ENCODE data around the gene PCDHGA7. TPM values are rescaled to one million over a fixed set of nuclear protein-coding genes. Genes with fewer than 3 reads are reported as not detected.
"Not testable (repeated sequence)": the region's sequence is repeated elsewhere in the genome, so short reads cannot be mapped to it uniquely, and the experiment has no call there.

Gene PCDHGA7
- total RNA-seq, 1 donor from 2014 or later: 2.5 TPM

DNA sequence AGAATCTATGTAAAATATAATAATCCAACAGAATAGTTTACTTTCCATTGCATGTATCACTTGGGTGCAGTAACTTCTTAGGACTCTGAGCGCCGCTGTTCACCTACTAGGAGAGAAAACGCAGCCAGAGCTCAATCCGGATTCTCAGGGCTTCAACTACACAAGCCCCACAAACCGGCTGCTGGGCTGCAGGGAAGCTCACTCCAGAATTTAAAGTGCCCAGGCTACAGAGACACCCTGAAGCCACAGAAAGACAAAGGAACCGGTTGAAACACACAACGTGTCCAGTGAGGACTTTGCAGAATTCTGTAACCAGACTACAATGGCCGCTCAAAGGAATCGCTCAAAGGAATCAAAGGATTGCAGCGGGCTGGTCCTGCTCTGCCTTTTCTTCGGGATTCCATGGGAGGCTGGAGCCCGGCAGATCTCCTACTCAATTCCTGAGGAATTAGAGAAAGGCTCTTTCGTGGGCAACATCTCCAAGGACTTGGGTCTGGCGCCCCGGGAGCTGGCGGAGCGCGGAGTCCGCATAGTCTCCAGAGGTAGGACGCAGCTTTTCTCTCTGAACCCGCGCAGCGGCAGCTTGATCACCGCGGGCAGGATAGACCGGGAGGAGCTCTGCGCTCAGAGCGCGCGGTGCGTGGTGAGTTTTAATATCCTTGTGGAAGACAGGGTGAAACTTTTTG is 30.5 kb downstream of the PCDHGA7 start, which contains the start of gene PCDHGA10:
TSS of gene PCDHGA10 (plus strand) at position 134 of the 686 bp plus-strand sequence. CDS start at position 323, 189 bp downstream.
- ATAC-seq (peak; percentile 79), DNase-seq (no peak)
- H3K9me3 ChIP-seq: peaks cover 55% of the 10 kb centered on the region
- no peak within 1 kb of the TSS for H3K27ac ChIP-seq
- intact Hi-C loops (cut with DNase I): no loop called here
- H3K4me3 ChIP-seq: peak within 1 kb of the TSS; percentile 39
- TF ChIP-seq, protein P1, sequence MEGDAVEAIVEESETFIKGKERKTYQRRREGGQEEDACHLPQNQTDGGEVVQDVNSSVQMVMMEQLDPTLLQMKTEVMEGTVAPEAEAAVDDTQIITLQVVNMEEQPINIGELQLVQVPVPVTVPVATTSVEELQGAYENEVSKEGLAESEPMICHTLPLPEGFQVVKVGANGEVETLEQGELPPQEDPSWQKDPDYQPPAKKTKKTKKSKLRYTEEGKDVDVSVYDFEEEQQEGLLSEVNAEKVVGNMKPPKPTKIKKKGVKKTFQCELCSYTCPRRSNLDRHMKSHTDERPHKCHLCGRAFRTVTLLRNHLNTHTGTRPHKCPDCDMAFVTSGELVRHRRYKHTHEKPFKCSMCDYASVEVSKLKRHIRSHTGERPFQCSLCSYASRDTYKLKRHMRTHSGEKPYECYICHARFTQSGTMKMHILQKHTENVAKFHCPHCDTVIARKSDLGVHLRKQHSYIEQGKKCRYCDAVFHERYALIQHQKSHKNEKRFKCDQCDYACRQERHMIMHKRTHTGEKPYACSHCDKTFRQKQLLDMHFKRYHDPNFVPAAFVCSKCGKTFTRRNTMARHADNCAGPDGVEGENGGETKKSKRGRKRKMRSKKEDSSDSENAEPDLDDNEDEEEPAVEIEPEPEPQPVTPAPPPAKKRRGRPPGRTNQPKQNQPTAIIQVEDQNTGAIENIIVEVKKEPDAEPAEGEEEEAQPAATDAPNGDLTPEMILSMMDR (IDR thresholded peaks at IDR 0.05): peak; percentile 56
- H3K36me3 ChIP-seq: no peaks in the 10 kb centered on the region
- H3K4me1 ChIP-seq: no peaks in the 10 kb centered on the region
- H3K27me3 ChIP-seq: peaks cover 11% of the 10 kb centered on the region

DNA sequence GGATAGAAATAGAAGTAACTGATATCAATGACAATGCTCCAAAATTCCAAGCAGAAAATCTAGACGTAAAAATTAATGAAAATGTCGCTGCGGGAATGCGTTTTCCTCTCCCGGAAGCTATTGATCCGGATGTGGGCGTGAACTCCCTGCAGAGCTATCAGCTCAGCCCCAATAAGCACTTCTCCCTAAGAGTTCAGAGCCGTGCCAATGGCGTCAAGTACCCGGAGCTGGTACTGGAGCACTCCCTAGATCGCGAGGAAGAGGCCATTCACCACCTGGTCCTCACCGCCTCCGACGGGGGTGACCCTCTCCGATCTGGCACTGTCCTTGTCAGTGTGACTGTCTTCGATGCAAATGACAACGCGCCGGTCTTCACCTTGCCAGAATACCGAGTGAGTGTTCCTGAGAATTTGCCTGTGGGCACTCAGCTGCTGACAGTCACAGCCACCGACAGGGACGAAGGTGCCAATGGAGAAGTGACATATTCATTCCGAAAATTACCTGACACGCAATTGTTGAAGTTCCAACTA is 31.1 kb downstream of the PCDHGA7 start:
- DNase-seq: no peak
- H3K9me3 ChIP-seq: peaks cover 53% of the 10 kb centered on the region
- H3K4me3 ChIP-seq: peak overlapping the region; percentile 39
- no peaks in the 10 kb centered on the region for H3K4me1 ChIP-seq
- ATAC-seq: no peak
- peaks cover 11% of the 10 kb centered on the region for H3K27me3 ChIP-seq
- no peak overlapping the region for H3K27ac ChIP-seq
- TF ChIP-seq, protein P1 (IDR thresholded peaks at IDR 0.05): no peak
- no peaks in the 10 kb centered on the region for H3K36me3 ChIP-seq
- intact Hi-C loops (cut with DNase I): no loop called here

DNA sequence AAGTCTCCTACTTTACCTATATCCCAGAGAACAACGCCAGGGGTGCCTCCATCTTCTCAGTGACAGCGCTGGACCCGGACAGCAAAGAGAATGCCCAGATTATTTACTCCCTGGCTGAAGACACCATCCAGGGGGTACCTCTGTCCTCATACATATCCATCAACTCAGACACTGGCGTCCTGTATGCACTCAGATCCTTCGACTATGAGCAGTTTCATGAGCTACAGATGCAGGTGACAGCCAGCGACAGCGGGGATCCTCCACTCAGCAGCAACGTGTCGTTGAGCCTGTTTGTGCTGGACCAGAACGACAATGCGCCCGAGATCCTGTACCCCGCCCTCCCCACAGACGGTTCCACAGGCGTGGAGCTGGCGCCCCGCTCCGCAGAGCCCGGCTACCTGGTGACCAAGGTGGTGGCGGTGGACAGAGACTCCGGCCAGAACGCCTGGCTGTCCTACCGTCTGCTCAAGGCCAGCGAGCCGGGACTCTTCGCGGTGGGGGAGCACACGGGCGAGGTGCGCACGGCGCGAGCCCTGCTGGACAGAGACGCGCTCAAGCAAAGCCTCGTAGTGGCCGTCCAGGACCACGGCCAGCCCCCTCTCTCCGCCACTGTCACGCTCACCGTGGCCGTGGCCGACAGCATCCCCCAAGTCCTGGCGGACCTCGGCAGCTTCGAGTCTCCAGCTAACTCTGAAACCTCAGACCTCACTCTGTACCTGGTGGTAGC is 32.2 kb downstream of the PCDHGA7 start:
- intact Hi-C loops (cut with DNase I); H3K36me3 ChIP-seq; DNase-seq; H3K27ac ChIP-seq; ATAC-seq; H3K4me3 ChIP-seq; H3K4me1 ChIP-seq: not testable (repeated sequence)
- peaks cover 16% of the 10 kb centered on the region for H3K27me3 ChIP-seq
- H3K9me3 ChIP-seq: peaks cover 53% of the 10 kb centered on the region

- H3K27ac ChIP-seq; DNase-seq; H3K4me3 ChIP-seq; H3K36me3 ChIP-seq; ATAC-seq; intact Hi-C loops (cut with DNase I); H3K4me1 ChIP-seq: not testable (repeated sequence)
- H3K9me3 ChIP-seq: peaks cover 55% of the 10 kb centered on the region
- H3K27me3 ChIP-seq: peaks cover 12% of the 10 kb centered on the region
These were observed 32.7 kb downstream of the PCDHGA7 start for GRCh38 chr5:141415275-141415618.

DNA sequence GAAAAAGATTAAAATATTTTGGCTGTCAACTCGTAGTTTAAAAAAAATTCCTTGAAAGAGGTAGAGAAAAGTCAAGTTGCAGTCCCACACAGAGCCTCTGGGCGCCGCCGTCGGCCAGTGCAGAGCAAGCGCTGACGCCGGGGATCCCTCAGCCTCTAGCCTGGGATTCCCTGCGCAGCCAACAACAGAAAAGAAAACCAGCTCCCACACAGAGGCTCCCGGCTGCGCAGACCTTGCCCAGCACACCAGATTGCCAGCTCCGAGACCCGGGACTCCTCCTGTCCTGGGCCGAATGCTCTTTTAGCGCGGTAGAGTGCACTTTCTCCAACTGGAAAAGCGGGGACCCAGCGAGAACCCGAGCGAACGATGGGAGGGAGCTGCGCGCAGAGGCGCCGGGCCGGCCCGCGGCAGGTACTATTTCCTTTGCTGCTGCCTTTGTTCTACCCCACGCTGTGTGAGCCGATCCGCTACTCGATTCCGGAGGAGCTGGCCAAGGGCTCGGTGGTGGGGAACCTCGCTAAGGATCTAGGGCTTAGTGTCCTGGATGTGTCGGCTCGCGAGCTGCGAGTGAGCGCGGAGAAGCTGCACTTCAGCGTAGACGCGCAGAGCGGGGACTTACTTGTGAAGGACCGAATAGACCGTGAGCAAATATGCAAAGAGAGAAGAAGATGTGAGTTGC is 35.1 kb downstream of the PCDHGA7 start, which contains the start of gene PCDHGB7:
TSS of gene PCDHGB7 (plus strand) at position 184 of the 679 bp plus-strand sequence. CDS start at position 367, 183 bp downstream.
- DNase-seq: peak; percentile 89
- H3K4me1 ChIP-seq; H3K27me3 ChIP-seq; intact Hi-C loops (cut with DNase I); H3K36me3 ChIP-seq: not testable (repeated sequence)
- Histone ChIP-seq H3K9me3 (peaks cover 63% of the 10 kb centered on the region), H3K4me3 (peak within 1 kb of the TSS; percentile 46), H3K27ac (peak within 1 kb of the TSS; percentile 48)
- TF ChIP-seq, protein P1 (IDR thresholded peaks at IDR 0.05): peak; percentile 67
- ATAC-seq: peak; percentile 94

DNA sequence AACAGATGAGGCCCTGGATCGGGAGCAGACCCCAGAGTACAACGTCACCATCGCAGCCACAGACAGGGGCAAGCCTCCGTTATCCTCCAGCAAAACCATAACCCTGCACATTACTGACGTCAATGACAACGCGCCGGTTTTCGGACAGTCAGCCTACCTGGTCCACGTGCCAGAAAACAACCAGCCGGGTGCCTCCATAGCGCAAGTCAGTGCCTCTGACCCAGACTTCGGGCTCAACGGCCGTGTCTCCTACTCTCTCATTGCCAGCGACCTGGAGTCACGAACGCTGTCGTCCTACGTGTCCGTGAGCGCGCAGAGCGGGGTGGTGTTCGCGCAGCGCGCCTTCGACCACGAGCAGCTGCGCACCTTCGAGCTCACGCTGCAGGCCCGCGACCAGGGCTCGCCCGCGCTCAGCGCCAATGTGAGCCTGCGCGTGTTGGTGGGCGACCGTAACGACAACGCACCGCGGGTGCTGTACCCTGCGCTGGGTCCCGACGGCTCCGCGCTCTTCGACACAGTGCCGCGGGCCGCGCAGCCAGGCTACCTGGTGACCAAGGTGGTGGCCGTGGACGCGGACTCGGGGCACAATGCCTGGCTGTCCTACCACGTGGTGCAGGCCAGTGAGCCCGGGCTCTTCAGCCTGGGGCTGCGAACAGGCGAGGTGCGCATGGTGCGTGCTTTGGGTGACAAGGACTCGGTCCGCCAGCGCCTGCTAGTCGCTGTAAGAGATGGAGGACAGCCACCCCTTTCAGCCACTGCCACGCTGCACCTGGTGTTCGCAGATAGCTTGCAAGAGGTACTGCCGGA is 36.7 kb downstream of the PCDHGA7 start:
- Histone ChIP-seq H3K4me3 (no peak overlapping the region), H3K27ac (no peak overlapping the region), H3K36me3 (no peaks in the 10 kb centered on the region), H3K4me1 (no peaks in the 10 kb centered on the region), H3K9me3 (peaks cover 65% of the 10 kb centered on the region), H3K27me3 (peaks cover 9% of the 10 kb centered on the region)
- ATAC-seq: no peak
- DNase-seq: no peak
- TF ChIP-seq, protein P1 (IDR thresholded peaks at IDR 0.05): no peak
- intact Hi-C loops (cut with DNase I): no loop called here

All from upper lobe of right lung (tissue), 1 donor.